Activated T-helper 17 cell treated with anti-CD3 and anti-CD28 coated beads, Interleukin-2, amount 50 U/mL, for 72 hours (primary cell): Measurements from ENCODE around the gene DLK2. TPM values are rescaled to one million over a fixed set of nuclear protein-coding genes. Genes with fewer than 3 reads are reported as not detected.
"Not testable (repeated sequence)": the region's sequence is repeated elsewhere in the genome, so short reads cannot be mapped to it uniquely, and the experiment has no call there.

Source experiments
- ATAC-seq: fragments of 150-1000 bp; cut with Tn5 transposase; replicated peaks from 2 replicates; pipeline ENCODE4 v1.10.0; 2021; ENCODE audit warnings: mild to moderate bottlenecking, moderate library complexity
- H3K27ac Mint-ChIP-seq: one replicate; pipeline ENCODE4 v1.8.0; 2022; ENCODE audit warnings: mixed read lengths
- H3K27me3 Mint-ChIP-seq: one replicate; pipeline ENCODE4 v1.8.0; 2022; ENCODE audit warnings: mixed read lengths
- H3K36me3 Mint-ChIP-seq: one replicate; pipeline ENCODE4 v1.8.0; 2022; ENCODE audit warnings: low read depth, mild to moderate bottlenecking, mixed read lengths
- H3K4me1 Mint-ChIP-seq: one replicate; pipeline ENCODE4 v1.8.0; 2022; ENCODE audit warnings: mixed read lengths
- H3K4me3 Mint-ChIP-seq: one replicate; pipeline ENCODE4 v1.8.0; 2022; ENCODE audit warnings: mild to moderate bottlenecking, mixed read lengths
- H3K9me3 Mint-ChIP-seq: one replicate; pipeline ENCODE4 v1.8.0; 2022; ENCODE audit warnings: mixed read lengths
- total RNA-seq, 2 donors: library from RNA; stranded (reverse); gene quantifications; one replicate each; pipeline ENCODE4 v1.2.3, GENCODE V29; 2022

The DLK2 gene
- total RNA-seq, 2 donors from 2014 or later, result 1.3 to 2.8 TPM

GRCh38 chr6:43410776-43411175 is 44.6 kb downstream of the DLK2 start:
- H3K27ac Mint-ChIP-seq, H3K4me1 Mint-ChIP-seq, H3K4me3 Mint-ChIP-seq, H3K27me3 Mint-ChIP-seq, H3K9me3 Mint-ChIP-seq, ATAC-seq, H3K36me3 Mint-ChIP-seq: not testable (repeated sequence)

- peaks cover 7% of the 10 kb centered on the region for H3K27me3 Mint-ChIP-seq
- no peaks in the 10 kb centered on the region for H3K4me1 Mint-ChIP-seq
- no peak overlapping the region for H3K27ac Mint-ChIP-seq
- no peak for ATAC-seq
- no peak overlapping the region for H3K4me3 Mint-ChIP-seq
- no peaks in the 10 kb centered on the region for H3K9me3 Mint-ChIP-seq
- no peaks in the 10 kb centered on the region for H3K36me3 Mint-ChIP-seq
These were observed 47.1 kb downstream of the DLK2 start for GRCh38 chr6:43408259-43408658.

- no peak for ATAC-seq
- no peaks in the 10 kb centered on the region for H3K36me3 Mint-ChIP-seq
- H3K27me3 Mint-ChIP-seq, result peaks cover 7% of the 10 kb centered on the region
- H3K27ac Mint-ChIP-seq, result no peak overlapping the region
- no peaks in the 10 kb centered on the region for H3K4me1 Mint-ChIP-seq
- H3K4me3 Mint-ChIP-seq, result no peak overlapping the region
- no peaks in the 10 kb centered on the region for H3K9me3 Mint-ChIP-seq
These were observed 48.1 kb downstream of the DLK2 start for GRCh38 chr6:43407296-43407695.

GRCh38 chr6:43405354-43405753 is 50.0 kb downstream of the DLK2 start:
- Mint-ChIP-seq H3K9me3 (no peaks in the 10 kb centered on the region), H3K4me1 (no peaks in the 10 kb centered on the region), H3K27me3 (peaks cover 7% of the 10 kb centered on the region), H3K4me3 (no peak overlapping the region), H3K27ac (no peak overlapping the region), H3K36me3 (no peaks in the 10 kb centered on the region)
- ATAC-seq, result no peak

- Mint-ChIP-seq H3K27me3 (peaks cover 4% of the 10 kb centered on the region), H3K36me3 (no peaks in the 10 kb centered on the region), H3K4me3 (no peak overlapping the region), H3K9me3 (no peaks in the 10 kb centered on the region), H3K27ac (no peak overlapping the region), H3K4me1 (no peaks in the 10 kb centered on the region)
- no peak for ATAC-seq
These were observed 52.5 kb downstream of the DLK2 start for GRCh38 chr6:43402820-43403219.

GRCh38 chr6:43401730-43402129 is 53.6 kb downstream of the DLK2 start:
- no peaks in the 10 kb centered on the region for H3K36me3 Mint-ChIP-seq

More at GRCh38 chr6:43401730-43402129, 53.6 kb downstream of the DLK2 start:
- no peak for ATAC-seq
- Mint-ChIP-seq H3K9me3 (no peaks in the 10 kb centered on the region), H3K4me1 (no peaks in the 10 kb centered on the region), H3K4me3 (no peak overlapping the region), H3K27me3 (peaks cover 4% of the 10 kb centered on the region), H3K27ac (no peak overlapping the region)

Other genes starting within 250 kb of the DLK2 start
- 10 to 100 TPM; 42.6 to 57.8 TPM for gene DNPH1, start 226.1 kb downstream of the DLK2 start, total RNA-seq
- gene TTBK1, start 212.1 kb downstream of the DLK2 start, total RNA-seq, result 1 to 10 TPM; 2.2 to 3.6 TPM
- not detected for gene SLC22A7, start 157.3 kb downstream of the DLK2 start, total RNA-seq
- 1 to 10 TPM; 4.2 to 4.6 TPM for gene CRIP3, start 146.7 kb downstream of the DLK2 start, total RNA-seq
- gene ZNF318, start 85.9 kb downstream of the DLK2 start, total RNA-seq, result 10 to 100 TPM; 11.2 to 21.0 TPM
- 10 to 100 TPM; 41.2 to 47.9 TPM for gene ABCC10, start 28.0 kb downstream of the DLK2 start, total RNA-seq
- gene TJAP1, start 22.0 kb upstream of the DLK2 start, total RNA-seq, result 10 to 100 TPM; 37.8 to 38.4 TPM
- under 1 TPM; 0.26 to 0.35 TPM for gene LRRC73, start 54.8 kb upstream of the DLK2 start, total RNA-seq
- gene YIPF3, start 61.4 kb upstream of the DLK2 start, total RNA-seq, result 10 to 100 TPM; 51.5 to 66.7 TPM
- 10 to 100 TPM; 30.1 to 67.8 TPM for gene POLR1C, start 61.5 kb upstream of the DLK2 start, total RNA-seq
- 100 to 1,000 TPM in 1 of 2 donors, 10 to 100 TPM in 1; 67.3 to 109 TPM for gene XPO5, start 120.5 kb upstream of the DLK2 start, total RNA-seq
- gene POLH, start 120.6 kb upstream of the DLK2 start, total RNA-seq, result 10 to 100 TPM; 55.5 to 67.8 TPM
- gene GTPBP2, start 173.7 kb upstream of the DLK2 start, total RNA-seq, result 10 to 100 TPM; 64.2 to 67.3 TPM
- gene MAD2L1BP, start 180.3 kb upstream of the DLK2 start, total RNA-seq, result 10 to 100 TPM; 44.4 to 44.7 TPM
- gene RSPH9, start 189.5 kb upstream of the DLK2 start, total RNA-seq, result under 1 TPM; 0.09 to 0.66 TPM
- gene MRPS18A, start 232.2 kb upstream of the DLK2 start, total RNA-seq, result 10 to 100 TPM; 31.2 to 46.7 TPM